Measurements from ENCODE around the gene C2orf92. TPM values are rescaled to one million over a fixed set of nuclear protein-coding genes. Genes with fewer than 3 reads are reported as not detected.

The C2orf92 gene
- total RNA-seq, 1 experiment from 2014 or later: 6.0 TPM

DNA sequence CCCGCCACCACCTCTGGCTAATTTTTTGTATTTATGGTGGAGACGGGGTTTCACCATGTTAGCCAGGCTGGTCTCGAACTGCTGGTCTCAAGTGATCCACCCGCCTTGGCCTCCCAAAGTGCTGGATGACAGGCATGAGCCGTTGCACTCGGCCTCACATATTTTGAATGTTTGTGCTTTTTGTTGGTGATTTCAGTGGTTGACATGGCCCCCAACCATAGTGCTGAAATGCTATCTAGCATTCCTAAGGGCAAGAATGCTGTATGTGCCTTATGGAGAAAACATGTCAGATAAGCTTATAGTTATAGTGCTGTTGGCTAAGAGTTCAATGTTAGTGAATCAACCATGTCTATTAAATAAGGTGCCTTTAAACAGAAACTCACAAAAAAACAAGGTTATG is 52.7 kb downstream of the C2orf92 start:
- Histone ChIP-seq H3K4me3 (ENCODE audit: low read depth in 2 of 2, low read length in 2 of 2) (no peak overlapping the region), H3K4me1 (ENCODE audit: control insufficient read depth, insufficient read depth, low read length) (no peaks in the 10 kb centered on the region), H3K9me3 (ENCODE audit: control insufficient read depth, insufficient read depth, low read depth, low read length) (no peaks in the 10 kb centered on the region), H3K27me3 (ENCODE audit: control insufficient read depth, insufficient read depth, low read length) (no peaks in the 10 kb centered on the region), H3K36me3 (ENCODE audit: control insufficient read depth, insufficient read depth, low read length) (no peaks in the 10 kb centered on the region), H3K27ac (ENCODE audit: low read length) (no peak overlapping the region)
- in situ Hi-C loops (cut with HindIII; ENCODE audit: low pct_unique_long_range_greater_than_20kb, low sequenced_read_pairs): no loop called here
- ATAC-seq (no peak), DNase-seq (ENCODE audit: low read depth, low spot score) (no peak)
- TF ChIP-seq REST (IDR thresholded peaks at IDR 0.05; ENCODE audit: insufficient read depth in 1 of 2, low read depth in 2 of 2, low read length in 1 of 2) (no peak), TCF7L2 (IDR thresholded peaks at IDR 0.05; ENCODE audit: low read depth, low read length) (no peak), POLR2AphosphoS5 (IDR thresholded peaks at IDR 0.05; ENCODE audit: low read depth, low read length) (no peak), CTCF (IDR thresholded peaks at IDR 0.05) (no peak), SIN3A (IDR thresholded peaks at IDR 0.05; ENCODE audit: borderline replicate concordance, insufficient read depth, low read depth, low read length) (no peak)
- POLR2A ChIA-PET: no interaction called here
- intact Hi-C loops (cut with micrococcal nuclease; ENCODE audit: unreplicated experiment): no loop called here
- BruUV-seq (replicated peaks): no TSS peak
- CTCF ChIA-PET: no interaction called here

DNA sequence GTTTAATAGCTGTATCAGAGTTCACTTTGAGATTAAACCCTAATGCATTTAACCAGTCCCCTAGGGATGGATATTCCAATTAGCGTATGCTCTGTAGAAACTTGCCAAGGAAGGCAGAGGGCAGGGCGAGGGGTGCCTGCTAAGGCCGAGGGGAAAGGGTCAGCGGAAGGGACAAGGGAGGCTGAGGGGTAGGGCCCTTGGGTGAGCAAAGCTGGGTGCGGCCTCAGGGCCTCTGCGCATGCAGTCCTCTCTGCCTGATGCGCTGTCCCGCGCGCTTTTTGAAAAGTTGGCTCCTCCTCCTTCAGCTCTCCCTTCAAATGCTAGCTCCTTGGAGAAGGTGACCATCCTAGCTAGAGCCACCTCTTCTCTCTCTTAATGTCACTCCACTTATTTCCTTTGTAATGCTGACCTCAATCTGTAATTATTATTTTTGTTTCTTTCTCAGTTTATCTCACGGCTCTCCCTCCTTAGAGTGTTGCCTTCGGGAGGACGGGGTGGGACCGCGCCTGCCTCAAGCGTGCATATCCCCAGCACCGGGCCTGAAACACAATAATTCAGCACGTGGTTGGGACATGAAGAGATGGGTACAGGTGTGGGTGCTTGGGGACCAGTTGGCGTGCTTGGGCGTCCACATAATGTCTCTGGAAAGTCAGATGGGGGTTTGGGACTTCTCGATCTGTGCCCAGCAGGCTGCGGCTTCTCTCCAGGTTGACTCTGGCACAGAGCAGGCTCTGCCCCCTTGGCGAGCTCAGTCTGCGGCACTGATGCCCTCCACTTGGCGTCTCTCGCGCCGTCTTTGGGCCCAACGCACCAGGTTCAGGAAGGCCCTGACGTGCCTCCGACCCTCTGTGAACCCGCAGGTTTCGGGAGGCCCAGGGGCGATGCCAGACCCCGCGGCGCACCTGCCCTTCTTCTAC is 53.9 kb downstream of the C2orf92 start:
- Histone ChIP-seq H3K36me3 (ENCODE audit: control insufficient read depth, insufficient read depth, low read length) (no peaks in the 10 kb centered on the region), H3K4me3 (ENCODE audit: low read depth in 2 of 2, low read length in 2 of 2) (no peak overlapping the region), H3K27ac (ENCODE audit: low read length) (no peak overlapping the region), H3K4me1 (ENCODE audit: control insufficient read depth, insufficient read depth, low read length) (no peaks in the 10 kb centered on the region), H3K9me3 (ENCODE audit: control insufficient read depth, insufficient read depth, low read depth, low read length) (no peaks in the 10 kb centered on the region), H3K27me3 (ENCODE audit: control insufficient read depth, insufficient read depth, low read length) (no peaks in the 10 kb centered on the region)
- ChIA-PET POLR2A (no interaction called here), CTCF (no interaction called here)
- ATAC-seq (no peak), DNase-seq (ENCODE audit: low read depth, low spot score) (no peak)
- in situ Hi-C loops (cut with HindIII; ENCODE audit: low pct_unique_long_range_greater_than_20kb, low sequenced_read_pairs) (no loop called here), intact Hi-C loops (cut with micrococcal nuclease; ENCODE audit: unreplicated experiment) (no loop called here)
- BruUV-seq (replicated peaks): no TSS peak
- no peak for TF ChIP-seq POLR2AphosphoS5 (IDR thresholded peaks at IDR 0.05; ENCODE audit: low read depth, low read length)
- no peak for TF ChIP-seq TCF7L2 (IDR thresholded peaks at IDR 0.05; ENCODE audit: low read depth, low read length)
- TF ChIP-seq CTCF (IDR thresholded peaks at IDR 0.05): no peak
- TF ChIP-seq SIN3A (IDR thresholded peaks at IDR 0.05; ENCODE audit: borderline replicate concordance, insufficient read depth, low read depth, low read length): no peak
- no peak for TF ChIP-seq REST (IDR thresholded peaks at IDR 0.05; ENCODE audit: insufficient read depth in 1 of 2, low read depth in 2 of 2, low read length in 1 of 2)
